NOMO-1 treated with DMSO at 0.1 percent for 48 hours (cell line): ENCODE data around the gene INO80E.
A peak's percentile ranks its signal among the peaks of the same experiment; 100 is the strongest.

Source experiments
- DNase-seq: peaks from one replicate; lab custom pipeline; 2025; ENCODE audit not compliant: unreplicated experiment; lab: John Stamatoyannopoulos, UW

The INO80E gene

DNA sequence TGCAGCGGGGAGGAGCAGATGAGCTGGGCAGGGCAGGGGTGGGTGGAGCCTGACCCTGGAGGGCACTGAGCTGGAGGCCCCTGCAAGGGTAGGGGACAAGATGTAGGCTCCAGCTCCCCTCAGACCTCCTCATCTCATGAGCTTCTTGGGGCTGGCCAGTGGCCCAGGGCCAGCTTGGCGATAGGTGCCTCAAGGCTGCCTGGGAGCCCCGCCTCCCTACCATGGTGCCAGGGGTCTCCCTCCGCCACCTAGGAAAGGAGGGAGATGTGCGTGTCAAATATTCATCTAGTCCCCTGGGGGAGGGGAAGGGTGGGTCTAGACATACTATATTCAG, 4.5 kb upstream of the INO80E start:
- DNase-seq: no peak

DNA sequence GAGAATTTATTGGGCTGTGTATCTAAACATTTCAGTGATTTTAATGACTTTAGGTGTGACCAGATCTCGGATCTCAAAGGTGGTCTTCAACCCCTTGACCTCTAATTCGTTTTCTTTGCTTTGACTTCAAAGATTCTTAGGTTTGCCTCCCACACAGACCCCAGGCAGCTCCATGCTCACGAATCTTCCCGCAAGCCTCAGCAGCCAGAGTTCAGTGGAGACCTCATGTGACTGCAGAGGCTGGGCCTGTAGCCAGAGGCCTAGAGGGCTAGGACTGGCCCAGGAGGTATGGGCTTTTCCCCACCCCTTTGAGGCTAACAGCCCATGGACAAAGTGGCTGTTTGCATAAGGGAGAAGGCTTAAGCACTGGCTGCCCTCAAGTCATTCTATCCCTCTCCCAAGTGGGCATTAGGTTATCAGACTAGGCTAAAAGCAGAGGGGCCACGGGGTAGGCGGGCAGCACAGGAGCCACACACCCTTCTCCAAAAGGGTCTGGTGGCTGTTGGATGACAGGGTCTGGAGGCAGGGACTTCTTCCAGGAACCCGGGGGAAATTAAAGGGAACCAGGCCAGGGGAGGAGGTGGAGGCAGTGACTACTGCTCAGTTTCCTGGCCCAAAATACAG, 3.6 kb upstream of the INO80E start:
- DNase-seq: no peak

DNA sequence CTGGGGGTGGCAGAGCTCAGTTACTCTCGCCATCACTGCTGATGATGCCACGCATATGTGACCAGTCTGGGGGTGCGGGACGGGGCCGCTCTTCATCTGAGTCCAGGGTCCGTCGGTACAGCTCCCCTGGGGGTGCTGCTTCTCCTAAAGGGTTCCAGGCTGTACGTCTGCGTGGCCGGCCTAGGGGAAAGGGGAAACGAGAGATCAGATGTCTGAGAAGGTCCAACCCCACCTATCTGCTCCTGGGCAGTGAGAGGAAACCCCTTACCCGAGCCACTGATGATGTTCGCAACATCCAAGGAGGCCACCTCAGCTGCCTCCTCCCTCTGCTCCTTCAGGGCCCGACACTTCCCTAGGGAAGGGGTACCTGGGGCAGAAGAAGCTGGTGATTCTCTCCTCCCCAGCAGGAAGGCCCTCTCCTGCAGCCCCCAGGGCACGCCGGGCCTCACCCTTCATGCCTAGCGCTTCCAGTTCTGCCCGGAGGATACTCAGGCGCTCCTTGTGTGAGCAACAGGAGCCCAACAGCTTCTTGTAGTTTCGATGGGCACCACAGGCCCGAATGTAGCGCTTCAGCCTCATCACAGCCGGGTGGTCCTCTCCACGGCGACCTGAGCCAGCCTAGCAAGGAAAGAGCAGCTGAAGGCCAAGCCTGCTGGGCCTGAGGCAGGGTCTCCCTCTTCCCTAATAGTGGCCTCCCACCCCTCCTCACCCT, 2.7 kb upstream of the INO80E start:
- DNase-seq: no peak

DNA sequence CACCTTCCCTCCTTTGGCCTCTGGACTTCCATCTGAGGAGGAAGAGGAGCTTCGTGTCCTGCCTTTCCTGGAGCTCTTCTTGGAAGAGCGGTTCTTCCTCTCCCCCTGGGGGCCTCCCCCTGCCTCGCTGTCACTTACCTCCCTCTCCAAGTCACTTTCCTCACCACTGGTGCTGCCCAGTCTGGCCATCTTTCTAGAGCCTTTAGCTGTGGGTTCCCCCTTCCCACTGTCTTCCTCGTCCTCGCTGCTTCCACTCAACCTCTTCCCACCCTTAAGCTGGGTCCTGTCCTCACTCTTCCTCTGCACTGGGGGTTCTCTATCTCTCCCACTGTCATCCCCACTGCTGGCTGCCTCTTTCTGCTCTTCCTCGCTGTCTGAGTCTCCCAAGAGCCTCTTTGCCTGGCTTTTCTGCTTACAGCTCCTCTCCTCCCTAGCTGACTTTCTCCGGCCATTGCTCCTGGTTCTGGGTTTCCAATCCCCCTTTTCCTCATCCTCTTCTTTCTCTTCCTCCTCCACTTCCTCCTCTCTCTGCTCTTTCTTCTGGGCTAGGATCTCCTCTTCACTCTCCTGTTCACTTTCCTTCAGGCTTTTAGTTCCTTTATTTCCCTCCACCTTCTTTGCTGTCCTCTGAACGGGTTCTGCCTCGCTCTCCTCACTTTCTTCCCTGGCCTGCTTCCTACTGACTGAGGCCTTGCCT, 2.0 kb upstream of the INO80E start:
- no peak for DNase-seq

DNA sequence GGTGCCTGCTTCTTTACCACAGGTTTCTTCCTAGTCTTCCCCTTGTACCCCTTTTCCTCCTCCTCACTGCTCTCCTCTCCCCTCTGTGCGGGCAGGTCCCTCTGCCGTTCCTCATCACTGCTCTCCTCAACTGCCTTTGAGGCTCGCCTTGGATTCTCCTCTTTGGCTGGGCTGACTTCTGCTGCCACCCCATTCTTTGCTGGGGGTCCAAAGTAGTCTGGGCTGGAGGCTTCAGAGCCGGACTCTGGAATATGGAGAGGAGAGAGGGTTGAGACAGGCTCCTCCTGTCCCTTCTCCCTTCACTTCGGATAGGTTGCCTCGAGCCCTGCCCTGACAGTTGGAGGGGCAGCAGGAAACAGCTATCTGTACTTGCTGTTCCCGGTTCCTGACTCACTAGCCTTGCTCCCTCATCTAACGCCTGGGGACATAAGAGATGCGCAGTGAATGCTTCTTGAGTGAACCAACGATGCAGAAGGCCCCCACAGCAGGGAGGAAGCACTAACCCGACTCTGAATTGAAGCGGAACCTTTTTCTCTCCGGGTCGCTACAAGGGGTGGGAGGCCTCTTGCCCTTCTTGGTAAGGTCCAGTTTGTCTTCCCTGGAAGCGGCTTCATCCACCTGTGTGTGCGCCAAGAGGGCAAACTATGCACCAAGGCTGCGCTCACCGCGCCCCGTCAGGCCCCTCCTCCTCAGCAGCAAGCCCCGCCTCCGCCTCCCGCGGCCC, 1.3 kb upstream of the INO80E start:
- no peak for DNase-seq

DNA sequence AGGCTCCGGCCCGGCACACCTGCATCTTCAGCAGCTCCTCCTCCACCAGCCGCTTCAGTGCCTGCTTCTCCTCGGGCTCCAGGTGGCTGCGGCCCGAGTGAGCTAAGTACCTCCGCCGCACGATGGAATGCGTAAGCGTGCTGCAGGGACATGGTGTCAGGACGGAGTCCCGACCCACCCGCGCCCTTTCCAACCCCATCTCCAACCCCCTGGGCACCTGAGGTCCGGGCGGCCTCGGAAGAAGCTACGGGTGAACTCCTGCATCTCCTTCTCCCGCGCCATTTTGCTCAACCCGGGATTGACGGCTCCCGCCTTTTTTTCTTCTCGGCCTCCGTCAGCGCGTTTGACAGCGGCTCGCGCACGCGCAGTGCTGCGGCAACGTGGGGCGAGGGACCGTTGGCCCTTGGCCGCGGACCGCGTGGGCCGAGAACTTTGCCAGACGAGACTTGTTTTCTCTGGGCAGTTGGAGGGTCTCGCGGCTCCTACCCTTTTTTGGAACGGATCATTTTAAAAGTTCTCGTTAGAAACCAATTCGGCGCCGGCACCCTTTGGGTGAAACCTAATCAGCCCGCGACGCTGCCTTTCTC, 624 bp upstream of the INO80E start, which contains the start of gene HIRIP3:
Gene HIRIP3, minus strand, starts transcription at position 294 of the 587 bp plus-strand sequence. Its CDS starts 12 bp downstream, at position 282.
- DNase-seq: peak; percentile 87

DNA sequence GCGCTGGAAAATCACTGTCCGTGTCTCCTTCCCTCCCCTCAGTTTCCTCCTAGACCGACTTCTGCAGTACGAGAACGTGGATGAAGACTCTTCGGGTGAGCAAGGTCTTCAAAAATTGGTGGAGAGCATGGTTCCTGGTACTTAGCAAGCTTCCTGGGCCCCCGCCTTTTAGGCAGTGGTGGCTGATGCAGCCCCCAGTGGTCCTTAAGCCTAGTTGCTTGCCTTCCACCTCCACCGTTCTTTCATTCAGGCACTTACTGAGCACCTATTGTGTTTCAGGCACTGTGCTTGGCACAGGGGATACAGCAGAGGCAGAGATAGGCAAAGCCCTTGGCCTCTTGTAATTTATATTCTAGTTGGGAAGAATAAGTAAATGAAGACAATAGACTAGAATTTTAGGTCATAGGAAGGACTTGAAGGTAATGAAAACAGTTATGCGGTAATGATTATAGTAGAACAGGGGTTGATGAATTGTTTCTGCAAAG, 767 bp downstream of the INO80E start:
- no peak for DNase-seq

DNA sequence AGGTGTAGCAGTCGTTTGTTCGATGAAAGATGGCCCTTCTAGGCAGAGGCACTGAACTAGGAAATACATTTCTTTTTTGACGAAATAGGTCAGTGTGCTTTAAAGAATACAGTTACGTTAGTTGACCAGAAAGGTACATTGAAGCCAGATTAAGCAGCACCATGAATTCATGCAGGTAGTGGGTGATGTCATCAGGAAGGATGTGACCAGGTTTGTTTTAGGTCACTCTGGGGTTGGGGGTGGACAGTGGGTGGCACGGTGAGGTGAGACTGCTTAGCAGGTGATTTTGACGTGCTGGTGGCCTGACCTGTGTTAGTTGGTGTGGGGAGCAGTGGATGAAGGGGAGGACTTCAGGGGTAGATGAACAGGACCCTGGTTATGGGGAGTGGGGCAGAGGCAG, 3.6 kb downstream of the INO80E start:
- DNase-seq: no peak

DNA sequence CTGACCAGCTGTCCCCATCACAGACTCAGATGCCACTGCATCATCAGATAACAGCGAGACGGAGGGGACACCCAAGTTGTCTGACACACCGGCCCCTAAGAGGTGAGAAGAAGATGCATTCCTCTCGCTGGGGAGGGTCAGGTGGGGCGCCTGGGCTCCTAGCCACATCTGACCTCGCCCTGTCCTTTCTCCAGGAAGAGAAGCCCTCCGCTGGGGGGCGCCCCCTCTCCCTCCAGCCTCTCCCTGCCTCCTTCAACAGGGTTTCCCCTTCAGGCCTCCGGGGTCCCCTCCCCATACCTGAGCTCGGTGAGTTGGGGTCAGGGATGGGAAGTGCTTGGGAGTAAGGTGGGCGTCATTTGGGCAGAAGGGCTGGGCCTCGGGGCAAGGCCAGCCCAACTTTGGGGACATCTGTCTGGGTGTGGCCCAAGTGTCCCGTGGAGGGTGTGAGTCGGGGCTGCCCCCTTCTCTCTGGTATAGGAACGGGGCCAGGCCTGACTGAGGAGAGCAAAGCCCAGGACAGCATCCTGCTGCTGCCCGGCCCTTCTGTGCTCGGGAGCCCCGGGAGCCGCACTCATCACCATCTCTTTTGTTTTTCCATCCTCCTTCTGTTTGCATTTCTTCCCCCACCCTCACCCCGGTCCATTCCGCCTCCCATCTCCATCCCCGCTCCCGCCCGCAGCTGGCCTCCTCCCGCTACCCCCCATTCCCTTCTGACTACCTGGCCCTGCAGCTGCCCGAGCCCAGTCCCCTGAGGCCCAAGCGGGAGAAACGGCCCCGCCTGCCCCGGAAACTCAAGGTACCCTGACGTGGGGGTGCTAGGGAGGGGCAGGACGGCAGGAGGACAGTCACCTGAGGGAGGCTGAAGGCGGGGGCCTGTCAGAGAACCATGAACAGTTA, 4.9 kb downstream of the INO80E start:
- DNase-seq: no peak

DNA sequence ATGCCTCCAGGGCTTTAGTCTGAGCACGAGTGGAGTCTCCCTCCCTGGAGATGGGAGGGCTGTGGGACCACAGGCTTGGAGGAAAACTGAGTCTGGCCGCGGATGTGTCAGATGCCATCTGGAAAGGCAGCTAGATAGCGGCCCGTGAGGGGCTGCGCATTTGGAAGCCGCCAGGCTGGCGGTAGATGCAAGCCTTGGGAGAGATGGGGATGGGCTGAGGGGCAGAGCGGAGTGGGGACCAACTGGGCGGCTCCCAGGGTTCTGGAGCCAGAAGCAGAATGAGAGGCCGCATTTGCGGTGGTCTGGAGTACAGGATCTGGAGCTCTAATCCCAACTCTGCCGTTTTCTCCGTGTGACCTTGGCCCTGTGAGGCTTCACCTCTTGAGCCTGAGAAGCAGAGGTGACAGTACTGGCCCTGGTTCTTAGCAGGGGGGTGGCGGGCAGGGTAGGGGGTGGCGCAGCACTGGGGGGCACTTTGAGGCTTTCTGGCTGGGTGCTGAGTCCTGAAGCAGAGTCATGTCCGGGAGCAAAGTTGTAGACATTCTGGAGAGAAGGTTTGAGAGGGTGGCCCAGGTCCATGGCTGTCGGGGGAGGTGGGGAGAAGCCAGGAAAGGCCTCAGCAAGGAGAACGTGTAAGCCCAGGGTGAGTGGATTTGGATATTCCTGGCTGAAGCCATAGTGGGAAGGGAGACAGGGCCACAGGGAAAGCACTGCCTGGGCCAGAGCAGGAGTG, 6.7 kb downstream of the INO80E start:
- DNase-seq: no peak

DNA sequence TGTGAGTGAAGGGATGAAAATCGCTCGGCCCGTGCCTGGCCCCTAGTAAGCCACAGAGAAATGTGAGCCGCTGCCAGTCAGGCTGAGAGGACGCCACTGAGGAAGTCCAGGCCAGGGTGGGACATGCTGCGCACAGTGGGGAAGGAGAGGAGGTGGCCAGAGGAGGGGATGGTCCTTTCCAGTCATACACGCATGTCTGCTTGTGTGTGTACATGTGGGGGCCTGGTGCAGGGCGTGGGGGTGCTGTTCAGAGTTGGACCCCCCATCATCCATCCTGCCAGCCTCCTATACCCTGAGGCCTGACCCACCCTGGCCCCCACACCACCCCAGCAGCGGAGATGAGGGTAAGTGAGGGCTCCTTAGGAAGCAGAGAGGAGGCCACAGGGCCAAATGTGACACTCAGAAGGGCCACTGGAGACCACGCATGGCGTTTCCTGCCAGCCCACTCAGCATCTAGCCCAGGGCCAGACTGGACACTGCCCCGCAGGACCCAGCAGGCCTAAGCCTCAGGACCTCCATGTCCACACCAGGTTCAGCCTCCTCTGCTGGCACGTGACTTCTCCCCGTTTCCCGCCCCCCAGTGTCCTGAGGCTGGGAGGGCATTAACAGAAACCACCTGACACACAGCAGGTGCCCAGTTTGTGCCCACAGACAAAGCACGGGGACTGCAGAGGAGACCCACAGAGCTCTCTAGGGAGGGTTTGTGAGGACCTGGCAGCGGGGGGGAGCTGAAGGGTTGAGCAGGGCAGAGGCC, 7.8 kb downstream of the INO80E start:
- DNase-seq: no peak

DNA sequence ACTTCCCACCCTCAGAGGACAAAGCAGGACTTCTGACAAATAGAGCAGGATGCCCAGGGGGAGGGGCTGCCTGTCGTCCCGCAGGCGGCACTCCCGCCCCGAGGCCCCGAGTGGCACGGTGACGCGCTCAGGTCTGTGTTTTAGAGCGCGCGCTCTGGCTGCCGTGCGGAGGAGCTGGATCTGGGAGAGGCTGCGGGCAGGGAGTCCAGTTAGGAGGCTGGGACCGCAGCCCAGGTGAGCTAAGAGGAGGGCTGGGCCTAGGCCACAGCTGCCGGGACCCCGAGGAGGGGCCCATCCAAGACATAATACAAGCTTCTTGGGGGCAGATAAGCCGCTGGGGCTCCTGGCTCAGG, 8.4 kb downstream of the INO80E start:
- no peak for DNase-seq

DNA sequence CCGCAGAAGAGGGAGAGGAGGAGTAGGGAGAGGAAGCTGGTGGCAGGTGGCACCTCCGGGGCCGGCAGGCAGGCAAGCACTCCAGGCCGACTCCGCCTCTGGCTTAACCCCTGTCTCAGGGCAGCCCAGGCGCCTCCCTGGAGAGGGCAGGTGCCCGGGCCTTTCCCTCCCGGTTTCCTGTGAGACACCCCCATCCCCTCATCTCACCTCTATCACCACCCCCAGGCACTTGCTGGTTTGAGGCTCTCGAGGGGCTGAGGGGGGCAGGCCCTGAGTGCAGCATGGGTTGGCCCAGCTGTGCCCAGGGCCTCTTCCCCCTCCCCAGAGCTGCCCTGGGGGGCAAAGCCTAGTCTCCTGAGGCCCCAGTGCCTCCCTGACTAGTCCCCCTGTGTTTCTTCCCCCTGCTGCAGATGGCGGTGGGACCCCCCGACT, 8.8 kb downstream of the INO80E start:
- DNase-seq: no peak

DNA sequence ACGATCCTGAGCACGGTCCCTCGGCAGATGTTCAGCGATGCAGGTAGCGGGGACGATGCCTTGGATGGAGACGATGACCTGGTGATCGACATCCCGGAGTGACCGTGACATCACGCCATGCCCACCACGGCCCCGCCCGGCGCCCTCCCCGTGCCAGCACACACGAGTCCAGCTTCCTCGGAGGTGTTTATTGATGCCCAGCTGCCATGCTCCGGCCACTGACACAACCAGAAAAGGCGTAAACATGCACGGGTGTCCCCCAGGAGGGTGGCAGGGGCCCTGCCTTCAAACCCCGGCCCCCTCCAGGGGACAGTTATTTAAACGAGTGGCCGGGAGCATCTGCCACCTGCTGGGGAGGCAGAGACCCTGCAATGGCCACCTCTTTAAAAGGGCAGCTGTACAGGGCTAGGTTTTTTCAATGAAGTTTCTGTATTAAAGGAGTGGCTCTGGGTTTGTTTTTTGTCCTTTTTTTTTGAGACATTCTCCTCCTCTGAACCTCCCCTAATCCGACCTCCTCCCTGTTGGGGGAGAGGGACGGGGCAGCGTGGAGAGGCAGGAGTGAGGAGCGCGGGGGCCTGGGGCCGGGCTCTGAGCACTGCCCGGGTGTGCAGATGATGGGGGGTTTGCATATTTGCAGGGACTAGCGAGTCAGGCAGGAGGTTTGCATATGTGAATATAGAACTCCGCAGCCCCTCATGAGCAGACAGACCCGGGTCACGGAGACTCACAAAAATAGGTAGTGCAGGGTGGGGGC, 9.5 kb downstream of the INO80E start:
- peak; percentile 35 for DNase-seq

DNA sequence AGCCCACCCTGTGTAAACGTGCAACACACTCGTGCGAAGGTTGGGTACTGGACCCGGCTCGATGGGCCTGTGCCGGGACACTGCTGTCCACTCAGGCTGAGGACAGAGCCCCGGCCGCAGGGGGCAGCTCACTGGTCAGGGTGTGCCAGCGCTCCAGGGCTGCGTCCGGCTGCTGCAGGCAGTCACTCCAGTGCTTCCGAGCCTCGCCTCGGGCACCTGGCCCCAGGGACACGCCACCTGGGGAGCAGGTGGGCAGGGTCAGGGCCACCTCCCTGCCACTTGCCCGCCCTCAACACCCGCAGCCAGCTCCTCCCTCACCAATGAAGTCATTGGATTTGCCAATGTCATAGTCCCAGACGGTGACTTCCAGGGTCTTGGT, 10.0 kb downstream of the INO80E start:
- DNase-seq: no peak

DNA sequence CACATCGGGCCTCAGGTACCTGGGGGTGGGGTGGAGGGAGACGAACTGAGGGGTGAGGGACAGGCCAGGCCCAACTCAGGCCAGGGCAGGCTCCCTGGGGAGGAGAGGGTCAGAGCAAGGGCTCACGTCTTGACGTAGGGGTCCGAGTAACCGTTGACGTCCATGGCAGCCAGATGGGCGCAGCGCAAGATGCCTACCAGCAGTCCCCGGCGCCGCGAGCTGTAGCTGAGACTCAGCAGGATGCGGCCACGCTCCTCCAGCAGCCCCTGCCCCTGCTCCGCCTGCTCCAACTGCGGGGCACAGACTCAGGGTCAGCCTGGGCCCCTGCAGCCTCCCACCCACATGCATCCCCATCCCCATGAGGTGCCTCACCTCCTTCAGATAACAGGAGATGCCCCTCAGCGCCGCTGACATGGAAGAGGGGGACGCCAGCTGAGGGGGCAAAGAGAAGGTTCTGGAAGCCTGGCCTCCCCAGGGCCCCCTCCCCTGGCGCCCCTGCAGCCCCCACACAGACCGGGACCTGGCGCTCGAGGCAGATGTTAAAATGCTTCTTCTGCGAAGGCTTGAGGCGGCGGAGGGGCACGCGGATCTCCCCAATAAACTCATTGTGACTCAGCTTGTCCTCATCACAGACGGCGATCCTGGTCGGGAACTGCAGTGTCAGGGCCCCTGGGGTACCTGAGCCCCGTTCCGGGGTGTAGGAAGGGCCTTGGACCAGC, 10.8 kb downstream of the INO80E start:
- no peak for DNase-seq

DNA sequence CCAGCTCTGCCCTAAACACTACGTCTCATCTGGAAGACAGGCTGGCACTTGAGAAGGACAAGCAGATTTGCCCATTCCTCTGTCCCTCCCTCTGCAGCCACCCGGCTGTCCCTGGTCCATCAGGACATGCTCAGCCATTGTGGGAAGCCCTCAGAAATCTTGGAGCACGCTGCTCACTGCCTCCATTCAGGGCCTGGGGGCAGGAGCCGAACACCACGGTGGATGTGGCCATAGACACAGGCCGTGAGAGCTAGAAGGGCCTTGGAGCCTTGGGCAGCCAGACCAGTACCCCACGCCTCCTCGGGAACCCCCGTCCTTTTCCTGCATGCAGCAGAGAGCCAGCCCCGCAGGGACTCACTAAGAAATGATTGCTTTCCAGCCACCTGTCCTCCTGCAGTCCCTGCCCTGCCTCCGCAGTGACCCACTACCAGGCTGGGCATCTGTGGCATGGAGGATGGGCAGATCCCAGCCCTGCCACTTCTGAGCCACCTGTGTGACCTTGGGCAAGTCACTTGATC, 11.4 kb downstream of the INO80E start:
- DNase-seq: no peak
